GM19351 (cell line): ENCODE measurements around the gene TMEM62.
"Not testable (repeated sequence)": the region's sequence is repeated elsewhere in the genome, so short reads cannot be mapped to it uniquely, and the experiment has no call there.

ENCODE experiments used
- ATAC-seq: cut with Tn5 transposase; IDR thresholded peaks from one replicate; pipeline ENCODE4 v1.9.1; 2021; ENCODE audit warnings: mild to moderate bottlenecking, moderate library complexity; ENCODE audit not compliant: unreplicated experiment

TMEM62 gene

GRCh38 chr15:43175656-43176309 is 42.4 kb downstream of the TMEM62 start:
- not testable (repeated sequence) for ATAC-seq

DNA sequence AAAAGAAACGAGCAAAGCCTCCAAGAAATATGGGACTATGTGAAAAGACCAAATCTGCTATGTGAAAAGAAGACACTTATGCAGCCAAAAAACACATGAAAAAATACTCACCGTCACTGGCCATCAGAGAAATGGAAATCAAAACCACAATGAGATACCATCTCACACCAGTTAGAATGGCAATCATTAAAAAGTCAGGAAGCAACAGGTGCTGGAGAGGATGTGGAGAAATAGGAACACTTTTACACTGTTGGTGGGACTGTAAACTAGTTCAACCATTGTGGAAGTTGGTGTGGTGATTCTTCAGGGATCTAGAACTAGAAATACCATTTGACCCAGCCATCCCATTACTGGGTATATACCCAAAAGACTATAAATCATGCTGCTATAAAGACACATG is 43.8 kb downstream of the TMEM62 start:
- not testable (repeated sequence) for ATAC-seq

DNA sequence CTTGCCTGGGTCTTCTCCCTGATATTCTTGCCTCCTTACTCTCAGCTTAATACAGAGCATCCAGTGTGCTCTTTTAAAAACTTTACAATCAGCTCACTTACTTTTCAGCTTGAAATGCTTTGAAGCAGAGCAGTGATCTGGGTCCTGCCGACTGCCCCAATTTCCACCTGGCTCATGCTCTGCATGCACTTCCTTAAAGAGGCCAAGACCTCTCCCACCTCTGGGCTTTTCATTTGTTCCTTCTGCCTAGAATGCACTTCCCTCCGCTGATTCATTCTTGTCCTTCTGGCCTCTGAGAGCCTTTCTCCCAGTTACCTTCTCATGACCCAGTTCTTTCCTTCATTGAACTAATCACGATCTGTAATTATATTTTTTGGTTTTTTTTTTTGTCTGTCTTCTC is 49.9 kb downstream of the TMEM62 start:
- ATAC-seq: no peak

- ATAC-seq: no peak
These were observed 51.2 kb downstream of the TMEM62 start for GRCh38 chr15:43184407-43185124.

DNA sequence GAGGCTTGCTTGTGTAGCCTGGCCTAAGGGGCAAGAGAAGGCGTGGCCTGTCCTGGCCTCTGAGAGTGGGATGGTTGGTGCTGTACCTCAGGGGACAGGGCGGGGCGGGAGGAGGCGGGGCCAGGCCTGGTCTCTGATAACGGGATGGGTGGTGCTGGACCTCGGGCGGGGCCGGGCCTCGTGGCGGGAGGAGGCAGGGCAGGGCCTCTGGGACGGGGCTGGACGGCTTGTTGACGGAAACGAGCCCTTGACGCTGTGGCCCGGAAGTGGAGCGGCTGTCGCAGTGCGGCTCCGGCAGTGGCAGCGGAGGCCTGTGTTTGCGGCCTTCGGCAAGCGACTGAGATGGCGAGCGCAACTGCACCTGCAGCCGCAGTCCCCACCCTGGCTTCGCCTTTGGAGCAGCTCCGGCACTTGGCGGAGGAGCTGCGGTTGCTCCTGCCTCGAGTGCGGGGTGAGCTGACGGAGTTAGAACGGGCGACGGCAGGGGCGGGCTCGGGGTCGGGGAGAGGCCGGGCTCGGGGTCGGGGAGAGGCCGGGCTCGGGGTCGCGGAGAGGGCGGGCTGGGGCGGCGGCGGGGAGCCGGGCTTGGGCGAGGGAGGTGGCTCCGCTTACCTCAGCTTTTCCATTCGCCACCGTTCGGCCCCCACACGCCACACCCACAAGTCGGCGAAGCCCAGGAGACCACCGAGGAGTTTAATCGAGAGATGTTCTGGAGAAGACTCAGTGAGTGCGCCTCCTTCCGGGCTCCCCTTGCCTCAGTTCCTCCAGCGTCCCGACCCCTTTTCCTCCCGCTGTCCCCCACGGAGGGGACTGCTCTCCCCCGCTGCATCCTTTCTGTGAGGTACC is 52.0 kb downstream of the TMEM62 start, which contains the start of gene CCNDBP1:
CCNDBP1 (plus strand) TSS at position 247 of the 846 bp plus-strand sequence; CDS start at position 343, 96 bp downstream.
- peak; percentile 95 for ATAC-seq

DNA sequence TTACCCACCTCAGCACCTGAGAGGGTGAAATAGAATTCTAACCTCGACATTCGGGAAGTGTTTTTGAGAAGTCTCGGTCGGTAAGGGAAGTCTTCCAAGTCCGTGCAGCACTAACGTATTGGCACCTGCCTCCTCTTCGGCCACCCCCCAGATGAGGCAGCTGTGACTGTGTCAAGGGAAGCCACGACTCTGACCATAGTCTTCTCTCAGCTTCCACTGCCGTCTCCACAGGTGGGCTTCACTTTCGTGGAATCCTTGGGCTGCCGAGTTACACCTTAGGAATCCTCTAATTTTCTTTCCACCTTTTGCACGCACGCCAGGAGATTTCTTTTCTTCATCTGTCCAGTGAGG is 52.6 kb downstream of the TMEM62 start:
- ATAC-seq: peak; percentile 22

DNA sequence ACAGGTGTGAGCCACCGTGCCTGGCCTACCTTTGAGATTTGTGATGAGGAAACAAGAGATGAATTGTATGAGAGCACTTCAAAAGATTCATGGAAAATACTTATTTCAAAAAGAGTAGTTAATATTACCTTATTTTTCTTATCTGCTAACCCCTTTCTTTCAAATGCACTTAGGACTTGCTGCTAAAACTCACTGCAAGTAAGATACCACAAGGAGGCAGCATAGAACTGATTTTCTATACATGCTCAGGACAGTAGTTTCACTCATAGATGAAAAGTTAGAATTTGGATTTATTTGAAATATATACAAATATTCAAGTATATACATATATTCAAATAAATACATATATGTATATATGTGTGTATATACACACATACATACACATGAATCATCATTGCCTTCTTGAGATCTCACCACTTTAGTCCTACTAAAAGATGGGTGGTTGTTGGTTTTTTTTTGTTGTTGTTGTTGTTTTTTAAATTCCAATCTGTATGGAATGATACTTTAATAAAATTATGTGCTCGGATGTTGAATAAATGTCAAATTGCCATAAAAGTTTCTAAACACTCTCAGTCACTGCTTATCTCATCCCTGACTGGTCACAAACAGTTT is 54.3 kb downstream of the TMEM62 start:
- ATAC-seq: no peak

GRCh38 chr15:43189296-43189695 is 55.9 kb downstream of the TMEM62 start:
- no peak for ATAC-seq

- ATAC-seq: no peak
These were observed 56.8 kb downstream of the TMEM62 start for GRCh38 chr15:43190178-43190577.

DNA sequence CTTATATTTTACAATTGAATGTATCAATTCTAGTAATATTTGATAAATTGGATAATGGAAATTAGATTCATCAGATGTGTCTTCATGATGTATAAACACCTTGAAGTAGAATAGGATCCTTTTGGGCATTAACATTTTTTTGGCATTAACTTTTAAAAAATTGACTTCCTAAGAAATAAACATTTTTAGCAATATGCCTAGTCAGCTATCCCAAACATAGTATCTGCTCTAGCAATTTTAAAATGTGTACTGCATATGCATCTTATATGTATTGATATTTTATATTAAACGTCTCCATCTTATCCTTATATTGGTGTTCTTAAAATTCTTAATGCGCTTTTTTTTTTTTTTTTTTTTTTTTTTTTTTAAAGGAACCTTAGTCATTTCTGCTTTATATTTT is 60.3 kb downstream of the TMEM62 start:
- ATAC-seq: no peak

GRCh38 chr15:43194795-43195194 is 61.4 kb downstream of the TMEM62 start:
- no peak for ATAC-seq

DNA sequence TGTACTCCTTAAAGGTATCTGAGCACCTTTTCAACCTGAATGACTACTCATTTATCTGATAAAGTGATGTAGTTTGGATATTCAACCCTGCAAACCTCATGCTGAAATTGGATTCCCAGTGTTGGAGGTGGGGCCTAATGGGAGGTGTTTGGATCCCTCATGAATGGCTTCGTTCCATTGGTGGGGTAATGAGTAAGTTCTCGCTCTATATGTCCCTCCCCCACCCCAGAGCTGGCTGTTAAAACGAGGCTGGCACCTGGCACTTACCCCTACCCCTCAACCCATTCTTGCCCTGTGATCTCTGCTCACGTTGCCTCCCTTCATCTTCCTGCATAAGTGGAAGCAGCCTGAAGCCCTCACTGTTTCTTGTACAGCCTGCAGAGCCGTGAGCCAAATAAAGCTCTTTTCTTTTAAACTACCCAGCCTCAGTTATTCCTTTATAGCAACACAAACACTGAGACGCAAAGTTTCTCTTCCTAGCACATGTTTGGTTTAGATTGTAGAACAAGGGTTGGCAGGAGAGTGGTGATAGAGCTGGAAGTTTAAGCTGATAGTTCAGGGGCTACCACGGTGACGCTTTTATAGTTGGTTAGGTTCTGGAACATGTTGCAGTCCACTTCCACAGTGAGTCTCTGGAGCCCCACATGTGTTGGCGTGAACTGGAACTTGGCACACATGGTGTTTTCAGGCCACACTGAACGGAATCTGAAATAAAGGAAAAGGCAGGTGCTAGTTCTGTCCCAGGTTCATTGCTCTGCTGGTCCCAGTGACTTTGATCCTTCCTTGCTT is 63.6 kb downstream of the TMEM62 start:
- no peak for ATAC-seq

- not testable (repeated sequence) for ATAC-seq
These were observed 64.4 kb downstream of the TMEM62 start for GRCh38 chr15:43197773-43198172.

GRCh38 chr15:43198556-43198955 is 65.2 kb downstream of the TMEM62 start:
- ATAC-seq: not testable (repeated sequence)

- no peak for ATAC-seq
These were observed 65.6 kb downstream of the TMEM62 start for GRCh38 chr15:43198992-43199391.

DNA sequence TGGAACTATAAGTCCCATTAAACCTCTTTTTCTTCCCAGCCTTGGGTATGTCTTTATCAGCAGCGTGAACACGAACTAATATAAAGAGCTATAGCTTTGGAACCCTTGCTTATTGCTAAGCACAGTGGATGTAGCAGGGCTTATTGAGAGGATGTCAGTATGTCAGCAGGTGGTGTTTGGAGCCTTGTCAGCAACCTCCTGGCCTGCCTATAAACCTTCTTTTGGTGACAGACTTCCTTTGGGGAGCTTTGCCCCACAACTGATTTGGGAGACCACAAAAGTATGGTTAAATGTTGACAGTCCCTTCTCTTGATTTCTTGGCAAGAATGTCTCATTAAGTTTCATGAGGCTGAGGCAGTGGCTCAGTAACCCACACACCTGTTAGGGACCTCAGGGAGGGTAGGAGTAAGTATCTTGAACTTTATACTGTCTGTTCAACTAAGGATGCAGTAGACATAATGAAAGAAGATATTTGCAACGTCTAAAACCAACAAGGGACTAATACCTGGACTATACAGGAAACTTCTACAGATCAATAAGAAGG is 66.6 kb downstream of the TMEM62 start:
- ATAC-seq: no peak

- no peak for ATAC-seq
These were observed 70.9 kb downstream of the TMEM62 start for GRCh38 chr15:43204016-43204901.

GRCh38 chr15:43206054-43206453 is 72.7 kb downstream of the TMEM62 start:
- ATAC-seq: no peak

GRCh38 chr15:43207024-43207423 is 73.6 kb downstream of the TMEM62 start:
- no peak for ATAC-seq
